ENCODE data around the gene DYNC1I1. TPM values are rescaled to one million over a fixed set of nuclear protein-coding genes. Genes with fewer than 3 reads are reported as not detected.

Gene DYNC1I1
- total and polyA plus RNA-seq, 2 experiments from 2014 or later = 1.4 to 4.1 TPM

GRCh38 chr7:95952851-95953250, 180.5 kb downstream of the DYNC1I1 start:
- H3K36me3 Mint-ChIP-seq (ENCODE audit: low read depth) = no peaks in the 10 kb centered on the region
- H2AFZ ChIP-seq = no peak overlapping the region
- ATAC-seq = no peak

More at GRCh38 chr7:95952851-95953250, 180.5 kb downstream of the DYNC1I1 start:
- Mint-ChIP-seq H3K27me3 (ENCODE audit: insufficient read depth, low read depth, poor library complexity) (no peaks in the 10 kb centered on the region), H3K27ac (no peak overlapping the region), H3K4me3 (no peak overlapping the region), H3K9me3 (no peaks in the 10 kb centered on the region), H3K4me1 (no peaks in the 10 kb centered on the region)
- no peaks in the 10 kb centered on the region for H3K4me1 ChIP-seq (ENCODE audit: insufficient read depth)
- no peaks in the 10 kb centered on the region for H3F3A ChIP-seq (replicated peaks; ENCODE audit: low read depth)
- DNase-seq (ENCODE audit: low spot score) = no peak
- peaks cover 6% of the 10 kb centered on the region; the same call in 1 of the 2 replicates for H3K9me2 ChIP-seq (ENCODE audit: insufficient read depth)
- H3K27me3 ChIP-seq (ENCODE audit: insufficient read depth) = no peaks in the 10 kb centered on the region
- H3K79me2 ChIP-seq (replicated peaks; ENCODE audit: insufficient read depth) = no peaks in the 10 kb centered on the region
- H4K20me1 ChIP-seq (replicated peaks; ENCODE audit: insufficient read depth) = no peaks in the 10 kb centered on the region
- H3K4me2 ChIP-seq = no peak overlapping the region
- TF ChIP-seq ZNF331 (CRISPR knock-in tag; IDR thresholded peaks at IDR 0.05; ENCODE audit: low read depth) (no peak), ZNF114 (CRISPR knock-in tag; IDR thresholded peaks at IDR 0.05) (no peak), CREB1 (CRISPR knock-in tag; IDR thresholded peaks at IDR 0.05; ENCODE audit: low read depth) (no peak), NANOG (IDR thresholded peaks at IDR 0.05; ENCODE audit: borderline replicate concordance) (no peak), STAT1 (IDR thresholded peaks at IDR 0.05; ENCODE audit: unreplicated experiment) (no peak), EZH2phosphoT487 (IDR thresholded peaks at IDR 0.05; ENCODE audit: unreplicated experiment) (no peak), CTCF (conservative IDR thresholded peaks at IDR 0.05; ENCODE audit: low read depth in 2 of 2) (no peak), ZNF462 (CRISPR knock-in tag; IDR thresholded peaks at IDR 0.05) (no peak), POLR2AphosphoS5 (IDR thresholded peaks at IDR 0.05; ENCODE audit: low read depth) (no peak), REST (IDR thresholded peaks at IDR 0.05; ENCODE audit: unreplicated experiment) (no peak), JUNB (IDR thresholded peaks at IDR 0.05; ENCODE audit: unreplicated experiment) (no peak), ETS1 (IDR thresholded peaks at IDR 0.05) (no peak), EZH2 (IDR thresholded peaks at IDR 0.05; ENCODE audit: low read depth, unreplicated experiment) (no peak)
- no peak overlapping the region for H3K4me3 ChIP-seq
- H3K27ac ChIP-seq (ENCODE audit: low read depth) = no peak overlapping the region
- no peaks in the 10 kb centered on the region for H3K36me3 ChIP-seq (ENCODE audit: insufficient read depth)

Data from GM23338 (cell line).